C4-2B (cell line): ENCODE data around the gene ABCA4.

Source experiments
- ZFX ChIP-seq: fragments of 450-650 bp; IDR thresholded peaks from 2 replicates; pipeline ENCODE4 v1.6.1; 2017
- TF ChIP-seq, protein P1 (sequence below): fragments of 450-650 bp; conservative IDR thresholded peaks from 2 replicates; pipeline ENCODE4 v1.5.1; 2017; ENCODE audit warnings: mild to moderate bottlenecking

DNA sequence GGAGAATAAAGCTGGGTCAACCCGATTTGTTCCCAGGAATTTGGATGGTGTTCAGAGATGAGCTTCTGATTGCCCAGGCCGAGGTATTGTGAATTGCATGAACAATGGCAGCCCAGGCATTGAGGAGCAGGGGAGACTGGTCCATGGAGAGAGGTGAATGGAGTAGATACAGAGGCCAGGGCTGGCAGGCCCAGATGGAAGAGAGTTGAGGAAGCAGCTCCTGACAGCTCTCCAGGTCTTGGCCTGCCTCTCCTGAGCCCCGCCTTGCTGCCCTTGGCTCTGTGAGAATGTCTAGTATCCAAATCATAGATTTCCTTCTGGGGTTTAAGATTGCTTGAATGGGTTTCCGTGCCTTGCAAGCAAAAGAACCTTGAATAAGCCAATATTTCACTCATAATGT lies 11.5 kb downstream of the ABCA4 start:
- TF ChIP-seq, protein P1, sequence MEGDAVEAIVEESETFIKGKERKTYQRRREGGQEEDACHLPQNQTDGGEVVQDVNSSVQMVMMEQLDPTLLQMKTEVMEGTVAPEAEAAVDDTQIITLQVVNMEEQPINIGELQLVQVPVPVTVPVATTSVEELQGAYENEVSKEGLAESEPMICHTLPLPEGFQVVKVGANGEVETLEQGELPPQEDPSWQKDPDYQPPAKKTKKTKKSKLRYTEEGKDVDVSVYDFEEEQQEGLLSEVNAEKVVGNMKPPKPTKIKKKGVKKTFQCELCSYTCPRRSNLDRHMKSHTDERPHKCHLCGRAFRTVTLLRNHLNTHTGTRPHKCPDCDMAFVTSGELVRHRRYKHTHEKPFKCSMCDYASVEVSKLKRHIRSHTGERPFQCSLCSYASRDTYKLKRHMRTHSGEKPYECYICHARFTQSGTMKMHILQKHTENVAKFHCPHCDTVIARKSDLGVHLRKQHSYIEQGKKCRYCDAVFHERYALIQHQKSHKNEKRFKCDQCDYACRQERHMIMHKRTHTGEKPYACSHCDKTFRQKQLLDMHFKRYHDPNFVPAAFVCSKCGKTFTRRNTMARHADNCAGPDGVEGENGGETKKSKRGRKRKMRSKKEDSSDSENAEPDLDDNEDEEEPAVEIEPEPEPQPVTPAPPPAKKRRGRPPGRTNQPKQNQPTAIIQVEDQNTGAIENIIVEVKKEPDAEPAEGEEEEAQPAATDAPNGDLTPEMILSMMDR, result no peak
- TF ChIP-seq ZFX, result no peak
